ENCODE data around the gene BMPR1B. TPM values are rescaled to one million over a fixed set of nuclear protein-coding genes. Genes with fewer than 3 reads are reported as not detected.
A peak's percentile ranks its signal among the peaks of the same experiment; 100 is the strongest.

Gene BMPR1B
- total and polyA plus RNA-seq, 2 experiments from 2014 or later, result 1.6 to 3.3 TPM

DNA sequence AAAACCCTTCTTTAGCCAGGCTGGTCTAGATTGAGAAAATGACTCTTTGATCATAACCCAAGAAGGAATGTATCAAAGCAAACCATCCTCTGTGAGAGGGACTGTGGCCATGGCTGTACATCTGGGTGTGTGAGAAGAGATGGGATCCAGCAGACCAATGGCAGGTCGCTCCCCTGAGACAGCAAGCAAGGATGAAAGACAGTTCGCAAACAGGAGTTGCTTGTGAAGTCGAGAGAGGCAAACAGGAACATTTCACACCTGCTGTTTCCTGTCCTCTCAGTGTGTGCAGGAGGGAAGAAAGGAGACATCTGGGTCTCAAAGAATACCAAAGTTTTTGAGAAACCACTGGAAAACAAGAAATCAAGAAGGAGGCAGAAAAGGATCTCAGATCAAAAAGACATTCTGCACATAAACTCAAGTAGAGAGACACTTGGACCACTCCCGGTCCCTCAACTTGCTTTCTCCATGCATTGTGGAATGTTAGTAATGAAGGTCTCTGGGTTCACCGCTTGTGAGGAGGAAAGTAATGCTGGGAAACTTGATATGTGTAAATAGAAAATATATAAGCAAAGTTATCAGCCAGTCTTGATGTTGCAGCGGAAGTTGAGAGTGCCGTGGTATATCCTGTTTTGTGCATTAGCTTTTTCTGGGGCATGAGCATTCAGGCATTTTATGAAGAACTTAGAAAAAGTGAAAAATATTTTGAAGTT is 327.5 kb downstream of the BMPR1B start:
- no peak overlapping the region for H3K4me3 ChIP-seq
- 63% methylated on average over 7 of the region's 7 CpGs for WGBS (ENCODE audit: low lambda C conversion rate, missing lambda C conversion rate)
- no peaks in the 10 kb centered on the region for H3K36me3 ChIP-seq (replicated peaks; ENCODE audit: insufficient read depth, low read depth)
- no peaks in the 10 kb centered on the region for H3K27me3 ChIP-seq
- H3K79me2 ChIP-seq, result no peaks in the 10 kb centered on the region
- H3K4me1 ChIP-seq (ENCODE audit: insufficient read depth), result peaks cover 26% of the 10 kb centered on the region
- no peaks in the 10 kb centered on the region for H4K20me1 ChIP-seq (ENCODE audit: insufficient read depth, poor library complexity, severe bottlenecking)
- no peaks in the 10 kb centered on the region for H3K9me3 ChIP-seq (ENCODE audit: low read depth)
- peak overlapping the region; percentile 86 for H3K27ac ChIP-seq
- no peak for TF ChIP-seq EZH2phosphoT487 (IDR thresholded peaks at IDR 0.05; ENCODE audit: low read depth, severe bottlenecking, unreplicated experiment)
- TF ChIP-seq CTCF (IDR thresholded peaks at IDR 0.05; ENCODE audit: poor library complexity), result no peak
- no peak for TF ChIP-seq EZH2 (IDR thresholded peaks at IDR 0.05; ENCODE audit: borderline replicate concordance)
- H2AFZ ChIP-seq, result no peak overlapping the region
- no peaks in the 10 kb centered on the region for H3K9me2 ChIP-seq (replicated peaks; ENCODE audit: insufficient read depth)
- DNase-seq (ENCODE audit: low spot score), result no peak
- H3K4me2 ChIP-seq, result no peak overlapping the region

GRCh38 chr4:95086551-95086950 is 328.8 kb downstream of the BMPR1B start:
- Histone ChIP-seq H3K27ac (peak overlapping the region; percentile 41), H3K27me3 (no peaks in the 10 kb centered on the region), H3K9me3 (ENCODE audit: low read depth) (no peaks in the 10 kb centered on the region), H3K4me2 (no peak overlapping the region), H4K20me1 (ENCODE audit: insufficient read depth, poor library complexity, severe bottlenecking) (no peaks in the 10 kb centered on the region), H3K36me3 (replicated peaks; ENCODE audit: insufficient read depth, low read depth) (no peaks in the 10 kb centered on the region), H3K79me2 (no peaks in the 10 kb centered on the region), H3K4me1 (ENCODE audit: insufficient read depth) (peaks cover 26% of the 10 kb centered on the region), H3K4me3 (no peak overlapping the region), H3K9me2 (replicated peaks; ENCODE audit: insufficient read depth) (no peaks in the 10 kb centered on the region), H2AFZ (no peak overlapping the region)
- DNase-seq (ENCODE audit: low spot score), result no peak
- 53% methylated on average over 1 of the region's 1 CpG for WGBS (ENCODE audit: low lambda C conversion rate, missing lambda C conversion rate)
- TF ChIP-seq CTCF (IDR thresholded peaks at IDR 0.05; ENCODE audit: poor library complexity) (no peak), EZH2 (IDR thresholded peaks at IDR 0.05; ENCODE audit: borderline replicate concordance) (no peak), EZH2phosphoT487 (IDR thresholded peaks at IDR 0.05; ENCODE audit: low read depth, severe bottlenecking, unreplicated experiment) (no peak)

DNA sequence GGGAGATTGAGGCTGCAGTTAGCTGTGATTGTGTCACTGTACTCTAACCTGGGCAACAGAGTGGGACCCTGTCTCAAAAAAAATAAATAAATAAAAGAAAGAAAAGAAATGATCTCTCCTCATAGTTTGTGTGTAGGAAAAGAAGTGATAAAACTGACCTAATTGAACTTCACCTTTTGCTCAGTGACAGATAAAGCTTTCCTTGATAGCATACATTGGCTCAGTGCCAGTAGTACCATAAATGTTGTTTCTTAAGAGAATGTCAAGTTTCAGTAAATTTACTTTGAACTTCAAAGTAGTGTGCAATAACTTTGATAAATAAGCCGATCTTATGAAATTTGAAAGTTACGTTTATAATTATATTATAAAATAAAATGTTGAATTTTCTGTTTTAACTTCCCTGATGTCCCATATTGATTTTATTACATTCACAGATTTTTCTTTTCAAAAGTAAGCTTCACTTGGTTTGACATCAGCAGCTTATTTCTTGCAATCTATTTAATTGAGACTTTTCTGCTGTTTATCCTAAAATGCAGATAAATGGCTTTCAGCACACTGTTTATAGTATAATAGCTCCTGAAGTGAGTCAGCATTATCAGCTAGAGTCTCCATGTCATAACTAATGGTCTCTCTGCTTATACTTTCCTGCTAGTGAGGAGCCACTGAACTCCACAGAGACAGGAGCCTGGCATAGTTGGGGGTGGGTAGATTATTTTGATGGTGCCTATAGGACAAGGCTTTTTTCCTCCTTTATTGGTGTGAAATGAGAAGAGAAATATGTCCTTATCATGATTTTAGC is 330.1 kb downstream of the BMPR1B start:
- 55% methylated on average over 2 of the region's 2 CpGs for WGBS (ENCODE audit: low lambda C conversion rate, missing lambda C conversion rate)
- Histone ChIP-seq H3K9me2 (replicated peaks; ENCODE audit: insufficient read depth) (no peaks in the 10 kb centered on the region), H3K4me2 (peak overlapping the region; percentile 38), H3K4me3 (no peak overlapping the region), H3K27me3 (no peaks in the 10 kb centered on the region), H3K9me3 (ENCODE audit: low read depth) (no peaks in the 10 kb centered on the region), H4K20me1 (ENCODE audit: insufficient read depth, poor library complexity, severe bottlenecking) (no peaks in the 10 kb centered on the region), H3K4me1 (ENCODE audit: insufficient read depth) (peaks cover 26% of the 10 kb centered on the region), H2AFZ (no peak overlapping the region), H3K36me3 (replicated peaks; ENCODE audit: insufficient read depth, low read depth) (no peaks in the 10 kb centered on the region), H3K79me2 (no peaks in the 10 kb centered on the region), H3K27ac (peak overlapping the region; percentile 41)
- peak; percentile 40 for DNase-seq (ENCODE audit: low spot score)
- TF ChIP-seq CTCF (IDR thresholded peaks at IDR 0.05; ENCODE audit: poor library complexity) (no peak), EZH2 (IDR thresholded peaks at IDR 0.05; ENCODE audit: borderline replicate concordance) (no peak), EZH2phosphoT487 (IDR thresholded peaks at IDR 0.05; ENCODE audit: low read depth, severe bottlenecking, unreplicated experiment) (no peak)

All from hepatocyte (in vitro differentiated cells).